HepG2 (cell line): ENCODE measurements around the gene RAB1B. TPM values are rescaled to one million over a fixed set of nuclear protein-coding genes. Genes with fewer than 3 reads are reported as not detected.

Experiments
- AGO2 ChIP-seq: fragments of 200-400 bp; formaldehyde crosslinking; optimal IDR thresholded peaks from 2 replicates; pipeline ENCODE3; 2017; ENCODE audit warnings: mild to moderate bottlenecking, low read depth, low read length, moderate library complexity
- BORCS8-MEF2B ChIP-seq: sonication (generic); formaldehyde crosslinking; IDR thresholded peaks from 2 replicates; pipeline ENCODE4 v1.8.0; 2022; ENCODE audit warnings: mild to moderate bottlenecking, missing genetic modification reagents
- CHCHD3 ChIP-seq: sonication (generic); formaldehyde crosslinking; IDR thresholded peaks from 2 replicates; pipeline ENCODE4 v1.8.0; 2022; ENCODE audit warnings: mild to moderate bottlenecking, missing genetic modification reagents, moderate library complexity
- EP300 ChIP-seq, 3 experiments: sonication (generic) in 1 of 3; formaldehyde crosslinking in 1 of 3; IDR thresholded peaks; 2 replicates each; pipeline versions ENCODE4 v1.5.1 to v1.6.1; 2011 to 2020; ENCODE audit warnings: low read depth in 2 of 3, low read length in 2 of 3, borderline replicate concordance in 1 of 3, improper control_type of control experiment in 1 of 3, mild to moderate bottlenecking in 1 of 3, missing genetic modification reagents in 1 of 3, moderate library complexity in 1 of 3
- GABPA ChIP-seq, 2 experiments: IDR thresholded peaks; 2 replicates each; pipeline ENCODE4 v1.6.1; 2011 to 2016; ENCODE audit warnings: low read depth in 2 of 2, low read length in 1 of 2, missing biosample characterization in 1 of 2, missing genetic modification characterization in 1 of 2
- IRX3 ChIP-seq: sonication (generic); formaldehyde crosslinking; IDR thresholded peaks from 2 replicates; pipeline ENCODE4 v1.8.1; 2023; ENCODE audit warnings: mild to moderate bottlenecking, low read depth, missing genetic modification reagents, borderline replicate concordance
- KDM2A ChIP-seq: sonication (generic); formaldehyde crosslinking; IDR thresholded peaks from 2 replicates; pipeline ENCODE4 v1.4.0; 2020; ENCODE audit warnings: low read depth, missing genetic modification reagents, borderline replicate concordance
- LCORL ChIP-seq, 2 experiments: fragments of 450-650 bp in 1 of 2; sonication (generic) in 1 of 2; formaldehyde crosslinking in 1 of 2; IDR thresholded peaks; 2 replicates each; pipeline versions ENCODE4 v1.5.0 to v1.6.1; 2017 to 2020; ENCODE audit warnings: antibody characterized with exemption in 1 of 2, missing genetic modification reagents in 1 of 2
- MTA1 ChIP-seq: sonication (generic); formaldehyde crosslinking; IDR thresholded peaks from 2 replicates; pipeline ENCODE4 v1.4.0; 2020; ENCODE audit warnings: missing genetic modification reagents, mild to moderate bottlenecking, borderline replicate concordance
- NFE2L1 ChIP-seq: sonication (generic); formaldehyde crosslinking; IDR thresholded peaks from 2 replicates; pipeline ENCODE4 v1.4.0; 2020; ENCODE audit warnings: missing genetic modification reagents, mild to moderate bottlenecking, borderline replicate concordance
- SALL1 ChIP-seq: sonication (generic); formaldehyde crosslinking; IDR thresholded peaks from 2 replicates; pipeline ENCODE4 v1.8.0; 2022; ENCODE audit warnings: mild to moderate bottlenecking, missing genetic modification reagents
- TOE1 ChIP-seq: sonication (generic); formaldehyde crosslinking; IDR thresholded peaks from 2 replicates; pipeline ENCODE4 v1.4.0; 2020; ENCODE audit warnings: mild to moderate bottlenecking, missing genetic modification reagents
- ZNF256 ChIP-seq: sonication (generic); formaldehyde crosslinking; conservative IDR thresholded peaks from 2 replicates; pipeline ENCODE4 v1.4.0; 2020; ENCODE audit warnings: missing genetic modification reagents
- ZNF317 ChIP-seq: sonication (generic); formaldehyde crosslinking; IDR thresholded peaks from 2 replicates; pipeline ENCODE4 v1.5.0; 2020; ENCODE audit warnings: mild to moderate bottlenecking, missing genetic modification reagents
- ZNF451 ChIP-seq: sonication (generic); formaldehyde crosslinking; IDR thresholded peaks from 2 replicates; pipeline ENCODE4 v1.5.0; 2020; ENCODE audit warnings: mild to moderate bottlenecking, missing genetic modification reagents
- ZNF547 ChIP-seq: sonication (generic); formaldehyde crosslinking; IDR thresholded peaks from 2 replicates; pipeline ENCODE4 v1.5.1; 2020; ENCODE audit warnings: mild to moderate bottlenecking, missing genetic modification reagents
- ZNF563 ChIP-seq: sonication (generic); formaldehyde crosslinking; IDR thresholded peaks from 2 replicates; pipeline ENCODE4 v1.8.0; 2022; ENCODE audit warnings: mild to moderate bottlenecking, moderate library complexity, missing genetic modification reagents
- ZNF644 ChIP-seq: IDR thresholded peaks from 2 replicates; pipeline ENCODE4 v1.6.1; 2016; ENCODE audit warnings: low read depth
- ZNF713 ChIP-seq: sonication (generic); formaldehyde crosslinking; IDR thresholded peaks from 2 replicates; pipeline ENCODE4 v1.4.0; 2020; ENCODE audit warnings: mild to moderate bottlenecking, missing genetic modification reagents
- polyA plus RNA-seq, 8 experiments: library from polyadenylated mRNA; depleted of rRNA in 3 of 8; stranded (reverse) in 7 of 8; unstranded in 1 of 8; fragments of >200 nt; fragmentation: Illumina TruSeq in 4 of 8; extraction: Trizol in 4 of 8; gene quantifications; 2 replicates each; pipeline versions ENCODE4 v1.2.1 to v1.2.3, GENCODE V29; 2011 to 2016; ENCODE audit warnings: low read depth in 4 of 8, missing spikeins in 1 of 8, mixed read lengths in 1 of 8; ENCODE audit not compliant: insufficient read depth in 1 of 8
- total RNA-seq, 5 experiments: library from RNA; depleted of rRNA; stranded (reverse); fragments of >200 nt; fragmentation: Illumina TruSeq; extraction: Trizol; gene quantifications; 2 replicates each; pipeline ENCODE4 v1.2.3, GENCODE V29; 2016; ENCODE audit warnings: low read depth in 1 of 5
- TF ChIP-seq, protein P1 (sequence below): sonication (generic); formaldehyde crosslinking; IDR thresholded peaks from 2 replicates; pipeline ENCODE4 v1.4.0; 2020; ENCODE audit warnings: missing genetic modification reagents
- TF ChIP-seq, protein P2 (sequence below): sonication (generic); formaldehyde crosslinking; IDR thresholded peaks from 2 replicates; pipeline ENCODE4 v1.4.0; 2020; ENCODE audit warnings: low read depth, mild to moderate bottlenecking, missing genetic modification reagents
- TF ChIP-seq, protein P3 (sequence below): sonication (generic); formaldehyde crosslinking; IDR thresholded peaks from 2 replicates; pipeline ENCODE4 v1.5.0; 2020; ENCODE audit warnings: missing genetic modification reagents, mild to moderate bottlenecking, borderline replicate concordance
- TF ChIP-seq, protein P4 (sequence below): sonication (generic); formaldehyde crosslinking; IDR thresholded peaks from 2 replicates; pipeline ENCODE4 v1.8.1; 2023; ENCODE audit warnings: mild to moderate bottlenecking, missing genetic modification reagents, borderline replicate concordance

Gene RAB1B
- total and polyA plus RNA-seq, 2 of the 13 experiments (the other 11 are each of a cell fraction or from before 2014, with no cell fraction given), result 77.9 to 87.9 TPM

DNA sequence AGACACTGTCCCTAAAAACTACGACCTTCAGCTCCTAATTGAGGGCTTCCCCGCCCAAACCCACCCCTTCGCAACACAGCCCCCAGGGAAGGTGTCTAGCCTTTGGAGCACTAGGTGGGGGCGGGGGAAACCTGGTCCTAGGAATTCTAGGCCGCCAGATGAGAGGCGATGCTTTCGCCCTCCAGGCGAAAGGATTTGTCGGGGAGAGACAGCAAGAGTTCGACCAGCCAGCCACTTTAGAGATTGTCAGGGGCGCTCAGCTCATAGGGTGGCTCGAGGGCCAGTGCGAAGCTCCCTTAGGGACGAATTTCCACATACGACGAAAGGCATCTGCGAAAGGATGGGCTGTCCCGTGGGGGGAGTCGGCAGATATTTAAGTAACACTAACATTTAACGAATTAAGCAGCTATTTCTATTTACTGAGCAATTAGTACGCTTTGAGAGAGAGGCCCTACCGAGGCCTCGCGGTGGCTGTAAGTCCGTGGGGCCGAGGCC is 43.1 kb downstream of the RAB1B start (continued):
- no peak for TF ChIP-seq EP300 (IDR thresholded peaks at IDR 0.05; ENCODE audit: low read depth in 2 of 2, low read length in 2 of 2)
- no peak for TF ChIP-seq EP300 (CRISPR knock-in tag; IDR thresholded peaks at IDR 0.05; ENCODE audit: borderline replicate concordance)
- TF ChIP-seq, protein P1, sequence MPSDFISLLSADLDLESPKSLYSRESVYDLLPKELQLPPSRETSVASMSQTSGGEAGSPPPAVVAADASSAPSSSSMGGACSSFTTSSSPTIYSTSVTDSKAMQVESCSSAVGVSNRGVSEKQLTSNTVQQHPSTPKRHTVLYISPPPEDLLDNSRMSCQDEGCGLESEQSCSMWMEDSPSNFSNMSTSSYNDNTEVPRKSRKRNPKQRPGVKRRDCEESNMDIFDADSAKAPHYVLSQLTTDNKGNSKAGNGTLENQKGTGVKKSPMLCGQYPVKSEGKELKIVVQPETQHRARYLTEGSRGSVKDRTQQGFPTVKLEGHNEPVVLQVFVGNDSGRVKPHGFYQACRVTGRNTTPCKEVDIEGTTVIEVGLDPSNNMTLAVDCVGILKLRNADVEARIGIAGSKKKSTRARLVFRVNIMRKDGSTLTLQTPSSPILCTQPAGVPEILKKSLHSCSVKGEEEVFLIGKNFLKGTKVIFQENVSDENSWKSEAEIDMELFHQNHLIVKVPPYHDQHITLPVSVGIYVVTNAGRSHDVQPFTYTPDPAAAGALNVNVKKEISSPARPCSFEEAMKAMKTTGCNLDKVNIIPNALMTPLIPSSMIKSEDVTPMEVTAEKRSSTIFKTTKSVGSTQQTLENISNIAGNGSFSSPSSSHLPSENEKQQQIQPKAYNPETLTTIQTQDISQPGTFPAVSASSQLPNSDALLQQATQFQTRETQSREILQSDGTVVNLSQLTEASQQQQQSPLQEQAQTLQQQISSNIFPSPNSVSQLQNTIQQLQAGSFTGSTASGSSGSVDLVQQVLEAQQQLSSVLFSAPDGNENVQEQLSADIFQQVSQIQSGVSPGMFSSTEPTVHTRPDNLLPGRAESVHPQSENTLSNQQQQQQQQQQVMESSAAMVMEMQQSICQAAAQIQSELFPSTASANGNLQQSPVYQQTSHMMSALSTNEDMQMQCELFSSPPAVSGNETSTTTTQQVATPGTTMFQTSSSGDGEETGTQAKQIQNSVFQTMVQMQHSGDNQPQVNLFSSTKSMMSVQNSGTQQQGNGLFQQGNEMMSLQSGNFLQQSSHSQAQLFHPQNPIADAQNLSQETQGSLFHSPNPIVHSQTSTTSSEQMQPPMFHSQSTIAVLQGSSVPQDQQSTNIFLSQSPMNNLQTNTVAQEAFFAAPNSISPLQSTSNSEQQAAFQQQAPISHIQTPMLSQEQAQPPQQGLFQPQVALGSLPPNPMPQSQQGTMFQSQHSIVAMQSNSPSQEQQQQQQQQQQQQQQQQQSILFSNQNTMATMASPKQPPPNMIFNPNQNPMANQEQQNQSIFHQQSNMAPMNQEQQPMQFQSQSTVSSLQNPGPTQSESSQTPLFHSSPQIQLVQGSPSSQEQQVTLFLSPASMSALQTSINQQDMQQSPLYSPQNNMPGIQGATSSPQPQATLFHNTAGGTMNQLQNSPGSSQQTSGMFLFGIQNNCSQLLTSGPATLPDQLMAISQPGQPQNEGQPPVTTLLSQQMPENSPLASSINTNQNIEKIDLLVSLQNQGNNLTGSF (CRISPR knock-in tag), result no peak
- TF ChIP-seq SALL1 (CRISPR knock-in tag), result no peak
- no peak for TF ChIP-seq ZNF451 (CRISPR knock-in tag)
- TF ChIP-seq ZNF644 (CRISPR knock-in tag), result no peak
- TF ChIP-seq, protein P2, sequence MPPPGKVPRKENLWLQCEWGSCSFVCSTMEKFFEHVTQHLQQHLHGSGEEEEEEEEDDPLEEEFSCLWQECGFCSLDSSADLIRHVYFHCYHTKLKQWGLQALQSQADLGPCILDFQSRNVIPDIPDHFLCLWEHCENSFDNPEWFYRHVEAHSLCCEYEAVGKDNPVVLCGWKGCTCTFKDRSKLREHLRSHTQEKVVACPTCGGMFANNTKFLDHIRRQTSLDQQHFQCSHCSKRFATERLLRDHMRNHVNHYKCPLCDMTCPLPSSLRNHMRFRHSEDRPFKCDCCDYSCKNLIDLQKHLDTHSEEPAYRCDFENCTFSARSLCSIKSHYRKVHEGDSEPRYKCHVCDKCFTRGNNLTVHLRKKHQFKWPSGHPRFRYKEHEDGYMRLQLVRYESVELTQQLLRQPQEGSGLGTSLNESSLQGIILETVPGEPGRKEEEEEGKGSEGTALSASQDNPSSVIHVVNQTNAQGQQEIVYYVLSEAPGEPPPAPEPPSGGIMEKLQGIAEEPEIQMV (CRISPR knock-in tag), result no peak
- TF ChIP-seq AGO2, result no peak
- TF ChIP-seq, protein P3, sequence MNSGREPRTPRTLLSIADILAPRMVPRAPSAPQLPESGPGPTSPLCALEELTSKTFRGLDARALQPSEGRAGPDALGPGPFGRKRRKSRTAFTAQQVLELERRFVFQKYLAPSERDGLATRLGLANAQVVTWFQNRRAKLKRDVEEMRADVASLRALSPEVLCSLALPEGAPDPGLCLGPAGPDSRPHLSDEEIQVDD (CRISPR knock-in tag), result no peak
- TF ChIP-seq ZNF563 (CRISPR knock-in tag), result no peak; the same call in 1 of the 2 replicates
- TF ChIP-seq NFE2L1 (CRISPR knock-in tag), result no peak
- no peak for TF ChIP-seq ZNF547 (CRISPR knock-in tag)
- no peak for TF ChIP-seq MTA1 (CRISPR knock-in tag)
- 0 out of 2 replicates have a peak, but pooled peaks have one; percentile 14 for TF ChIP-seq BORCS8-MEF2B (CRISPR knock-in tag)
- no peak for TF ChIP-seq IRX3 (CRISPR knock-in tag)
- no peak for TF ChIP-seq CHCHD3
- TF ChIP-seq ZNF713 (CRISPR knock-in tag), result no peak
- TF ChIP-seq TOE1, result no peak
- TF ChIP-seq ZNF256 (CRISPR knock-in tag), result no peak
- TF ChIP-seq ZNF317 (CRISPR knock-in tag), result 0 out of 2 replicates have a peak, but pooled peaks have one; percentile 36
- TF ChIP-seq, protein P4, sequence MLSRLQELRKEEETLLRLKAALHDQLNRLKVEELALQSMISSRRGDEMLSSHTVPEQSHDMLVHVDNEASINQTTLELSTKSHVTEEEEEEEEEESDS (CRISPR knock-in tag), result 0 out of 2 replicates have a peak, but pooled peaks have one; percentile 60
- no peak for TF ChIP-seq LCORL (IDR thresholded peaks at IDR 0.05)
- TF ChIP-seq LCORL (CRISPR knock-in tag; IDR thresholded peaks at IDR 0.05), result no peak
- no peak for TF ChIP-seq GABPA (IDR thresholded peaks at IDR 0.05; ENCODE audit: low read depth, low read length)
- no peak for TF ChIP-seq GABPA (CRISPR knock-in tag; IDR thresholded peaks at IDR 0.05; ENCODE audit: low read depth)
- TF ChIP-seq KDM2A (CRISPR knock-in tag), result no peak
